SK-N-SH (cell line): ENCODE data around the gene IFITM1. TPM values are rescaled to one million over a fixed set of nuclear protein-coding genes. Genes with fewer than 3 reads are reported as not detected.

Experiments
- CTCF ChIA-PET: fragments of 300-600, 350-600 bp; formaldehyde crosslinking; extraction: SDS; loops from one replicate; lab custom pipeline; 2021; lab: Yijun Ruan, JAX
- POLR2A ChIA-PET: fragments of 350-600 bp; sonication (Branson Sonifier 250); formaldehyde crosslinking; extraction: SDS; loops from one replicate; lab custom pipeline; 2020; ENCODE audit warnings: antibody characterized with exemption, inconsistent platforms; lab: Yijun Ruan, JAX
- DNase-seq: peaks from one replicate; pipeline ENCODE4 v3.0.0; 2012
- H2AFZ ChIP-seq: fragments of 200-600 bp; sonication (generic); 2 replicates; pipeline ENCODE4 v1.8.1; 2016; ENCODE audit warnings: antibody characterized with exemption, mild to moderate bottlenecking, low read depth
- H3F3A ChIP-seq: fragments of 200-600 bp; sonication (generic); replicated peaks from 2 replicates; pipeline ENCODE3; 2016; ENCODE audit warnings: antibody characterized with exemption, mild to moderate bottlenecking; ENCODE audit not compliant: insufficient read depth
- H3K27ac ChIP-seq, 2 experiments: fragments of 200-500 bp in 1 of 2; fragments of 200-600 bp in 1 of 2; sonication (Bioruptor generic) in 1 of 2; sonication (generic), shearing (Covaris generic) in 1 of 2; 2 replicates each; pipeline versions ENCODE4 v1.5.1 to v1.6.1; 2014 to 2016; ENCODE audit warnings: low read depth in 2 of 2, inconsistent platforms in 1 of 2, low read length in 1 of 2, mild to moderate bottlenecking in 1 of 2, mixed read lengths in 1 of 2
- H3K27me3 ChIP-seq: fragments of 200-600 bp; sonication (generic), shearing (Covaris generic); 2 replicates; pipeline ENCODE4 v1.6.1; 2016; ENCODE audit warnings: mixed run types; ENCODE audit not compliant: insufficient read depth
- H3K36me3 ChIP-seq, 2 experiments: fragments of 200-500 bp in 1 of 2; fragments of 200-600 bp in 1 of 2; sonication (Bioruptor generic) in 1 of 2; sonication (generic) in 1 of 2; replicated peaks in 1 of 2; 2 replicates each; pipeline versions ENCODE3 to v1.5.1; 2014 to 2016; ENCODE audit warnings: low read length in 1 of 2, mild to moderate bottlenecking in 1 of 2; ENCODE audit not compliant: insufficient read depth in 2 of 2, control insufficient read depth in 1 of 2
- H3K4me1 ChIP-seq, 2 experiments: fragments of 200-500 bp in 1 of 2; fragments of 200-600 bp in 1 of 2; sonication (Bioruptor generic) in 1 of 2; sonication (generic), shearing (Covaris generic) in 1 of 2; 2 replicates each; pipeline versions ENCODE4 v1.5.1 to v1.6.1; 2014 to 2016; ENCODE audit warnings: low read depth in 1 of 2, low read length in 1 of 2, mixed run types in 1 of 2; ENCODE audit not compliant: insufficient read depth in 2 of 2, control insufficient read depth in 1 of 2
- H3K4me2 ChIP-seq: fragments of 200-600 bp; sonication (generic), shearing (Covaris generic); 2 replicates; pipeline ENCODE4 v1.6.1; 2017; ENCODE audit warnings: mixed run types
- H3K4me3 ChIP-seq, 2 experiments: fragments of 200-500 bp in 1 of 2; fragments of 200-600 bp in 1 of 2; sonication (Bioruptor generic) in 1 of 2; sonication (generic), shearing (Covaris generic) in 1 of 2; 2 replicates each; pipeline versions ENCODE4 v1.5.1 to v1.8.1; 2014 to 2016; ENCODE audit warnings: low read depth in 2 of 2, inconsistent platforms in 1 of 2, low read length in 1 of 2, mild to moderate bottlenecking in 1 of 2, mixed read lengths in 1 of 2, moderate library complexity in 1 of 2
- H3K79me2 ChIP-seq: fragments of 200-600 bp; sonication (generic); 2 replicates; pipeline ENCODE4 v1.8.1; 2017; ENCODE audit warnings: mild to moderate bottlenecking; ENCODE audit not compliant: insufficient read depth
- H3K9ac ChIP-seq: fragments of 200-600 bp; sonication (generic); 2 replicates; pipeline ENCODE4 v1.6.1; 2017; ENCODE audit warnings: mixed run types
- H3K9me2 ChIP-seq: fragments of 200-600 bp; sonication (generic); 2 replicates; pipeline ENCODE4 v1.6.1; 2017; ENCODE audit warnings: mixed run types
- H3K9me3 ChIP-seq: fragments of 200-600 bp; sonication (generic); 2 replicates; pipeline ENCODE4 v1.6.1; 2017; ENCODE audit warnings: mixed run types, mild to moderate bottlenecking, moderate library complexity
- H4K20me1 ChIP-seq: fragments of 200-600 bp; sonication (generic); 2 replicates; pipeline ENCODE4 v1.6.1; 2017; ENCODE audit warnings: mild to moderate bottlenecking, mixed run types; ENCODE audit not compliant: insufficient read depth
- MEF2A ChIP-seq: IDR thresholded peaks from 2 replicates; pipeline ENCODE4 v1.4.0; 2012; ENCODE audit warnings: low read depth, borderline replicate concordance
- POLR2AphosphoS5 ChIP-seq: IDR thresholded peaks from 2 replicates; pipeline ENCODE4 v1.6.1; 2012; ENCODE audit warnings: low read depth, low read length
- SIN3A ChIP-seq: IDR thresholded peaks from 2 replicates; pipeline ENCODE4 v1.6.1; 2012; ENCODE audit warnings: low read depth, mild to moderate bottlenecking, low read length, moderate library complexity, borderline replicate concordance
- WGBS: methylation state at CpG from one replicate; pipeline ENCODE4 v1.1.6; 2017; ENCODE audit warnings: low lambda C conversion rate; 5-methylcytosine and 5-hydroxymethylcytosine counted together
- polyA plus RNA-seq, 3 experiments: library from polyadenylated mRNA; depleted of rRNA; stranded (reverse); fragments of >200 nt; gene quantifications; 2 replicates each; pipeline ENCODE4 v1.2.3, GENCODE V29; 2012
- small RNA-seq, 7 experiments: library from RNA; depleted of rRNA; stranded (forward); fragments of <200 nt; gene quantifications; one replicate each; pipeline ENCODE3, GENCODE V24; 2012
- TF ChIP-seq, protein P1 (sequence below): fragments of 200-600 bp; sonication (generic); IDR thresholded peaks from 2 replicates; pipeline ENCODE4 v1.6.1; 2017; ENCODE audit warnings: antibody characterized with exemption, mild to moderate bottlenecking, moderate library complexity

IFITM1 gene
- polyA plus RNA-seq, 1 of the 3 experiments (the other 2 are of a cell fraction), result 19.4 TPM

DNA sequence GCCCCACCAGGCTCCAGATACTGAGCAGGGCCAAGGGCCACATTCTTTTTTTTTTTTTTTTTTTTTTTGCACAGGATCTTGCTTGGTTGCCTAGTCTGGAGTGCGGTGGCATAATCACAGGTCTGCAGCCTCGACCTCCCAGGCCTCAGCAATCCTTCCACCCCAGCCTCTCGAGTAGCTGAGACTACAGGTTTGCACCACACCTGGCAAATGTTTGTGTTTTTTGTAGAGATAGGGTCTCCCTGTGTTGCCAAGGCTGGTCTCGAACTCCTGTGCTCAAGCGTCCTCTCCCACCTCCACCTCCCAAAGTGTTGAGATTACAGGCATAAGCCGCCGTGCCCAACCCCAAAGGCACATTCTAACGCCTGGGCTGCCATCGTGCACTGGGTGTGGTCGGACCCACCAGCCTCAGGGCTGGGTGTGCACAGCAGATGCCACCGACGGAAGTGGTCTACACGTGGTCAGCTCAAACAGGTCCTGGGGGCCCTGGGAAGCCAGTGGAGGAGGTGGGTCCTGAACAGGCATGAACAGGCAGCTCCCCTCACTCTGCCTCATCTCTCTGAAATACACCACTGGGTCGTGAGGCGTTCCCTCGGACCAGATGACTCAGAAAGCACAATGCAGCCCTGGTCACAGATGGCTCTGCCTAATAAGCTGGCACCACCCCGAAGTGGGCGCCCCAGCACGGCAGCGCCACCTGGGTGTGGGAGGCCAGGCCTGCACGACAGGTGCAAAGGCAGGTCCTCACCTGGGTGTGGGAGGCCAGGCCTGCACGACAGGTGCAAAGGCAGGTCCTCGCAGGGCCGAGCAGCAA lies 50.3 kb downstream of the IFITM1 start:
- POLR2A ChIA-PET, result no interaction called here
- 53% methylated on average over 16 of the region's 24 CpGs for WGBS
- Histone ChIP-seq H3F3A (peaks cover 6% of the 10 kb centered on the region), H2AFZ (peak overlapping the region; percentile 59; the same call in 1 of the 2 replicates), H3K27me3 (no peaks in the 10 kb centered on the region), H3K4me3 (no peak overlapping the region), H3K9me2 (no peaks in the 10 kb centered on the region), H3K79me2 (no peaks in the 10 kb centered on the region), H4K20me1 (no peaks in the 10 kb centered on the region), H3K4me1 (peaks cover 0 to 12% of the 10 kb centered on the region in 2 experiments; a peak in 1 of 4 replicates), H3K4me2 (0 out of 2 replicates have a peak overlapping the region, but pooled peaks have one; percentile 37), H3K27ac (no peak overlapping the region), H3K36me3 (no peaks in the 10 kb centered on the region), H3K9me3 (no peaks in the 10 kb centered on the region), H3K9ac (no peak overlapping the region)
- TF ChIP-seq, protein P1, sequence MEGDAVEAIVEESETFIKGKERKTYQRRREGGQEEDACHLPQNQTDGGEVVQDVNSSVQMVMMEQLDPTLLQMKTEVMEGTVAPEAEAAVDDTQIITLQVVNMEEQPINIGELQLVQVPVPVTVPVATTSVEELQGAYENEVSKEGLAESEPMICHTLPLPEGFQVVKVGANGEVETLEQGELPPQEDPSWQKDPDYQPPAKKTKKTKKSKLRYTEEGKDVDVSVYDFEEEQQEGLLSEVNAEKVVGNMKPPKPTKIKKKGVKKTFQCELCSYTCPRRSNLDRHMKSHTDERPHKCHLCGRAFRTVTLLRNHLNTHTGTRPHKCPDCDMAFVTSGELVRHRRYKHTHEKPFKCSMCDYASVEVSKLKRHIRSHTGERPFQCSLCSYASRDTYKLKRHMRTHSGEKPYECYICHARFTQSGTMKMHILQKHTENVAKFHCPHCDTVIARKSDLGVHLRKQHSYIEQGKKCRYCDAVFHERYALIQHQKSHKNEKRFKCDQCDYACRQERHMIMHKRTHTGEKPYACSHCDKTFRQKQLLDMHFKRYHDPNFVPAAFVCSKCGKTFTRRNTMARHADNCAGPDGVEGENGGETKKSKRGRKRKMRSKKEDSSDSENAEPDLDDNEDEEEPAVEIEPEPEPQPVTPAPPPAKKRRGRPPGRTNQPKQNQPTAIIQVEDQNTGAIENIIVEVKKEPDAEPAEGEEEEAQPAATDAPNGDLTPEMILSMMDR, result peak; percentile 59
- TF ChIP-seq POLR2AphosphoS5 (0 out of 2 replicates have a peak, but pooled peaks have one; percentile 32), MEF2A (no peak), SIN3A (no peak)
- peak; percentile 85 for DNase-seq
- CTCF ChIA-PET, result interaction anchor here (0.7 to 4.7 kb wide), 20 partner anchors 9 to 155 kb away, joined by 3 to 24 read pairs (median 4); partner anchors contain the start of genes NLRP6, PSMD13 and PTDSS2

Small RNA genes within 50 kb of the gene (small RNA-seq; reads per million reads assigned to genes)
- gene AC136475.6, result 0 reads per million in 7 experiments

Other genes starting within 250 kb of the IFITM1 start
- gene SCGB1C1, start 121.0 kb upstream of the IFITM1 start, polyA plus RNA-seq (2012; rRNA removed), result not detected in 2 replicates
- 56.9 and 67.5 TPM in 2 replicates for gene BET1L, start 106.6 kb upstream of the IFITM1 start, polyA plus RNA-seq (2012; rRNA removed)
- 115 and 127 TPM in 2 replicates for gene RIC8A, start 106.3 kb upstream of the IFITM1 start, polyA plus RNA-seq (2012; rRNA removed)
- 34.4 and 40.1 TPM in 2 replicates for gene SIRT3, start 77.7 kb upstream of the IFITM1 start, polyA plus RNA-seq (2012; rRNA removed)
- gene PSMD13, start 77.1 kb upstream of the IFITM1 start, polyA plus RNA-seq (2012; rRNA removed), result 196 and 227 TPM in 2 replicates
- not detected in 2 replicates for gene NLRP6, start 35.6 kb upstream of the IFITM1 start, polyA plus RNA-seq (2012; rRNA removed)
- 19.9 and 26.5 TPM in 2 replicates for gene PGGHG, start 24.9 kb upstream of the IFITM1 start, polyA plus RNA-seq (2012; rRNA removed)
- not detected in 2 replicates for gene IFITM5, start 14.5 kb upstream of the IFITM1 start, polyA plus RNA-seq (2012; rRNA removed)
- gene IFITM2, start 6.2 kb upstream of the IFITM1 start, polyA plus RNA-seq (2012; rRNA removed), result 398 and 518 TPM in 2 replicates
- gene IFITM3, start 6.8 kb downstream of the IFITM1 start, polyA plus RNA-seq (2012; rRNA removed), result 229 and 326 TPM in 2 replicates
- gene B4GALNT4, start 55.5 kb downstream of the IFITM1 start, polyA plus RNA-seq (2012; rRNA removed), result 58.6 and 66.7 TPM in 2 replicates
- 1.4 and 2.4 TPM in 2 replicates for gene PKP3, start 80.2 kb downstream of the IFITM1 start, polyA plus RNA-seq (2012; rRNA removed)
- gene SIGIRR, start 101.0 kb downstream of the IFITM1 start, polyA plus RNA-seq (2012; rRNA removed), result 22.4 and 32.5 TPM in 2 replicates
- gene ANO9, start 128.0 kb downstream of the IFITM1 start, polyA plus RNA-seq (2012; rRNA removed), result 0.06 and 0.12 TPM in 2 replicates
- 25.6 and 28.6 TPM in 2 replicates for gene PTDSS2, start 136.2 kb downstream of the IFITM1 start, polyA plus RNA-seq (2012; rRNA removed)
- 135 and 147 TPM in 2 replicates for gene RNH1, start 193.2 kb downstream of the IFITM1 start, polyA plus RNA-seq (2012; rRNA removed)
- 138 and 217 TPM in 2 replicates for gene HRAS, start 221.5 kb downstream of the IFITM1 start, polyA plus RNA-seq (2012; rRNA removed)
- gene LRRC56, start 223.5 kb downstream of the IFITM1 start, polyA plus RNA-seq (2012; rRNA removed), result 1.2 and 1.4 TPM in 2 replicates
- 2.4 and 2.6 TPM in 2 replicates for gene LMNTD2, start 246.7 kb downstream of the IFITM1 start, polyA plus RNA-seq (2012; rRNA removed)
- gene RASSF7, start 246.9 kb downstream of the IFITM1 start, polyA plus RNA-seq (2012; rRNA removed), result 19.8 and 24.0 TPM in 2 replicates